Ascending aorta (tissue), 2 donors: ENCODE data around the gene ZDHHC18. TPM values are rescaled to one million over a fixed set of nuclear protein-coding genes. Genes with fewer than 3 reads are reported as not detected.

Source experiments
- DNase-seq, 2 donors: peaks; one replicate each; pipeline ENCODE4 v3.0.0-alpha.2; 2019; ENCODE audit warnings: low spot score in 2 of 2
- H3K27ac ChIP-seq, 2 donors: fragments of 200-600 bp; sonication (generic); one replicate each; pipeline ENCODE4 v1.5.1; 2016 to 2017; ENCODE audit warnings: mild to moderate bottlenecking in 1 of 2
- H3K27me3 ChIP-seq: fragments of 200-600 bp; sonication (generic); one replicate; pipeline ENCODE4 v1.5.1; 2017
- H3K36me3 ChIP-seq, 2 donors: fragments of 200-600 bp; sonication (generic); one replicate each; pipeline ENCODE4 v1.5.1; 2016
- H3K4me1 ChIP-seq, 2 donors: fragments of 200-600 bp; sonication (generic); one replicate each; pipeline ENCODE4 v1.5.1; 2016 to 2017; ENCODE audit warnings: mild to moderate bottlenecking in 1 of 2
- H3K4me3 ChIP-seq, 2 donors: fragments of 200-600 bp; sonication (generic); one replicate each; pipeline ENCODE4 v1.5.1; 2016 to 2017; ENCODE audit warnings: mild to moderate bottlenecking in 1 of 2
- H3K9me3 ChIP-seq, 2 donors: fragments of 200-600 bp; sonication (generic); one replicate each; pipeline ENCODE4 v1.5.1; 2016
- intact Hi-C: fragments of 100-400 bp; cut with DNase I; formaldehyde crosslinking; loops from one replicate; pipeline ENCODE4 v1.15.1; 2023
- total RNA-seq: library from RNA; depleted of rRNA; stranded (reverse); fragments of >200 nt; gene quantifications from one replicate; pipeline ENCODE4 v1.1.0, GENCODE V29; 2016
- TF ChIP-seq, protein P1 (sequence below), 3 experiments: fragments of 200-600 bp in 2 of 3; fragments of 450-650 bp in 1 of 3; sonication (generic) in 2 of 3; IDR thresholded peaks; one replicate each; pipeline ENCODE4 v1.5.1; 2016 to 2019; ENCODE audit warnings: antibody characterized with exemption in 3 of 3, mild to moderate bottlenecking in 1 of 3, moderate library complexity in 1 of 3

The ZDHHC18 gene
- total RNA-seq, 1 donor from 2014 or later, result 36.0 TPM

DNA sequence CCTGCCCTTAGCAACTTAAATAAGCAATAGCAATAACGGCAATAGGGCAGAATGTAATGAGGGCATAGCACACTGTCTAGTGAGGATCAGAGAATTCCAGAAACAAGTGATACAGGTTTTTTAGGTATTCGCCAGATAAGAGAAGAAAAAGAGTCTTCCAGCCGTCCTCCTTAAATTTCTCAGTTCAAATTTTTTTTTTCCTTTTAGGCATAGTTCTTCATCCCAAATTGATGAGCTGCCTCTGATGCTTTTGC lies 36.9 kb upstream of the ZDHHC18 start:
- Histone ChIP-seq H3K27me3 (no peaks in the 10 kb centered on the region), H3K4me3 (no peak overlapping the region), H3K9me3 (no peaks in the 10 kb centered on the region), H3K4me1 (peaks cover 9 to 14% of the 10 kb centered on the region in 2 donors), H3K36me3 (peaks cover 6 to 7% of the 10 kb centered on the region in 2 donors), H3K27ac (peak overlapping the region; percentile 98 to 99)
- intact Hi-C loops, result loop anchor here (1.0 to 5.0 kb wide), 4 partner anchors 47 to 289 kb away; no protein-coding TSS in a partner anchor
- no peak for DNase-seq
- TF ChIP-seq, protein P1, sequence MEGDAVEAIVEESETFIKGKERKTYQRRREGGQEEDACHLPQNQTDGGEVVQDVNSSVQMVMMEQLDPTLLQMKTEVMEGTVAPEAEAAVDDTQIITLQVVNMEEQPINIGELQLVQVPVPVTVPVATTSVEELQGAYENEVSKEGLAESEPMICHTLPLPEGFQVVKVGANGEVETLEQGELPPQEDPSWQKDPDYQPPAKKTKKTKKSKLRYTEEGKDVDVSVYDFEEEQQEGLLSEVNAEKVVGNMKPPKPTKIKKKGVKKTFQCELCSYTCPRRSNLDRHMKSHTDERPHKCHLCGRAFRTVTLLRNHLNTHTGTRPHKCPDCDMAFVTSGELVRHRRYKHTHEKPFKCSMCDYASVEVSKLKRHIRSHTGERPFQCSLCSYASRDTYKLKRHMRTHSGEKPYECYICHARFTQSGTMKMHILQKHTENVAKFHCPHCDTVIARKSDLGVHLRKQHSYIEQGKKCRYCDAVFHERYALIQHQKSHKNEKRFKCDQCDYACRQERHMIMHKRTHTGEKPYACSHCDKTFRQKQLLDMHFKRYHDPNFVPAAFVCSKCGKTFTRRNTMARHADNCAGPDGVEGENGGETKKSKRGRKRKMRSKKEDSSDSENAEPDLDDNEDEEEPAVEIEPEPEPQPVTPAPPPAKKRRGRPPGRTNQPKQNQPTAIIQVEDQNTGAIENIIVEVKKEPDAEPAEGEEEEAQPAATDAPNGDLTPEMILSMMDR (IDR thresholded peaks at IDR 0.05), result no peak

- DNase-seq, result no peak
- Histone ChIP-seq H3K27ac (peak overlapping the region in 1 of 2 donors; percentile 99), H3K36me3 (peaks cover 9 to 11% of the 10 kb centered on the region in 2 donors), H3K4me1 (peaks cover 9 to 14% of the 10 kb centered on the region in 2 donors), H3K27me3 (no peaks in the 10 kb centered on the region), H3K9me3 (no peaks in the 10 kb centered on the region), H3K4me3 (no peak overlapping the region)
- intact Hi-C loops, result loop anchor here (1.0 to 5.0 kb wide), 4 partner anchors 48 to 290 kb away; no protein-coding TSS in a partner anchor
- TF ChIP-seq, protein P1 (IDR thresholded peaks at IDR 0.05), result no peak
Measured at GRCh38 chr1:26789931-26790330, 36.6 kb upstream of the ZDHHC18 start.

GRCh38 chr1:26790551-26790953 lies 35.9 kb upstream of the ZDHHC18 start:
- no peaks in the 10 kb centered on the region for H3K9me3 ChIP-seq
- DNase-seq, result no peak
- peaks cover 9 to 12% of the 10 kb centered on the region in 2 donors for H3K4me1 ChIP-seq
- TF ChIP-seq, protein P1 (IDR thresholded peaks at IDR 0.05), result no peak
- H3K27ac ChIP-seq, result no peak overlapping the region
- no peaks in the 10 kb centered on the region for H3K27me3 ChIP-seq
- H3K36me3 ChIP-seq, result peaks cover 9 to 14% of the 10 kb centered on the region in 2 donors
- intact Hi-C loops, result no loop called here
- H3K4me3 ChIP-seq, result no peak overlapping the region

DNA sequence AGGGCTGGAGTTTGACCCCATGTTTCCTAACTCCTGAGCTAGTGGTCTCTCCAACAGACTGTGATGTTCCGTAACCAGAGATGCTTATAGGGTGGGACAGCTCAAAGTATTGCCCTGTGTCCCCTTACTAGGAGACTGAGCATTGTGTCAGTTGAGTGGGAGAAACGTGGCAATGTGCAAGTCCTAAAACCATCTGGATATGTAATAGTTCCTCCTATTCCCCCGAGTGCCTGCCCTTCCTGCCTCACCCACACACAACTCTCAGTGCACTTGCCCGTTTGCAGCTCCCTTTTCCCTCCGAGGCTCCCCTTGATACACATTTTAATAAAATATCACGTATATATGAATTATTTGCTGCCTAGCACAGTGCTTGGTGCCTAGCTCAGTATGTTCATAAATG lies 35.3 kb upstream of the ZDHHC18 start:
- Histone ChIP-seq H3K27ac (no peak overlapping the region), H3K9me3 (no peaks in the 10 kb centered on the region), H3K27me3 (no peaks in the 10 kb centered on the region), H3K36me3 (peaks cover 9 to 14% of the 10 kb centered on the region in 2 donors), H3K4me1 (peaks cover 6 to 7% of the 10 kb centered on the region in 2 donors), H3K4me3 (no peak overlapping the region)
- TF ChIP-seq, protein P1 (IDR thresholded peaks at IDR 0.05), result no peak
- intact Hi-C loops, result no loop called here
- DNase-seq, result no peak

DNA sequence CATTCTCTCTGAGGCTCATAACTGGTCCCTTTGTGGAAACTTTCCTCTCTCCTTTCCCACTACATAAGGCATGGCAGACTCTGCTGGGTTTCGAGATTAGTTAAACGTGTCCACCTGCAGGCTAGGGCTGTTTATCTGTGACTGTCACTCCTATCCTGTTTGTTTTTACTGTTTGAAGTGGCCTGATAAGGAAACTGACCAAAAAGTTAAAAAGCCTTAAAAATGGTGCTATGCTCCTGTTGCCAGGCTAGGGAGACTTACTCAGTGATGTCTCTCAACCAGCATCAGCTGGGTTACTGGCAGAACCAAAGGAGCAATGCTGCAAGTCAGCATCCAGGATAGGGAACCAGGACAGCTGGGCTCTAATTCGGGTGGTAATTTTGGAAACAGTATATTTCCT lies 34.9 kb upstream of the ZDHHC18 start:
- intact Hi-C loops, result no loop called here
- Histone ChIP-seq H3K4me1 (peaks cover 2% of the 10 kb centered on the region in 2 donors), H3K27me3 (no peaks in the 10 kb centered on the region), H3K9me3 (no peaks in the 10 kb centered on the region), H3K27ac (no peak overlapping the region), H3K36me3 (peaks cover 9 to 14% of the 10 kb centered on the region in 2 donors), H3K4me3 (no peak overlapping the region)
- DNase-seq, result no peak
- TF ChIP-seq, protein P1 (IDR thresholded peaks at IDR 0.05), result no peak

- Histone ChIP-seq H3K27ac (no peak overlapping the region), H3K4me3 (no peak overlapping the region), H3K36me3 (peaks cover 9 to 27% of the 10 kb centered on the region in 2 donors), H3K9me3 (no peaks in the 10 kb centered on the region), H3K4me1 (no peaks in the 10 kb centered on the region), H3K27me3 (no peaks in the 10 kb centered on the region)
- intact Hi-C loops, result no loop called here
- TF ChIP-seq, protein P1 (IDR thresholded peaks at IDR 0.05), result no peak
- no peak for DNase-seq
Measured at GRCh38 chr1:26792924-26793323, 33.6 kb upstream of the ZDHHC18 start.
